Measurements from ENCODE around the gene ZNF79. TPM values are rescaled to one million over a fixed set of nuclear protein-coding genes. Genes with fewer than 3 reads are reported as not detected.

Gene ZNF79
- total and polyA plus RNA-seq, 9 of the 15 experiments (the other 6 are each of a cell fraction or from before 2014, with no cell fraction given), result 0.62 to 7.0 (median 4.1) TPM

GRCh38 chr9:127405344-127406125 is 18.6 kb upstream of the ZNF79 start:
- Histone ChIP-seq H2AFZ (ENCODE audit: low read depth, low read length) (no peak overlapping the region), H3K79me2 (ENCODE audit: control insufficient read depth, insufficient read depth, low read length) (no peaks in the 10 kb centered on the region), H3K36me3 (ENCODE audit: control insufficient read depth, insufficient read depth, low read length) (no peaks in the 10 kb centered on the region), H4K20me1 (replicated peaks; ENCODE audit: control insufficient read depth, insufficient read depth, low read length) (no peaks in the 10 kb centered on the region; the same call in 1 of the 2 replicates), H3K9me1 (ENCODE audit: control insufficient read depth, insufficient read depth, low read length) (peaks cover 6% of the 10 kb centered on the region), H3K4me1 (replicated peaks in 1 of 2; ENCODE audit: control insufficient read depth in 2 of 2, insufficient read depth in 2 of 2, low read length in 2 of 2) (peaks cover 2 to 40% of the 10 kb centered on the region in 2 experiments; a peak in 4 of 5 replicates), H3K9ac (ENCODE audit: insufficient read depth in 1 of 2, low read depth in 2 of 2, low read length in 2 of 2) (peak overlapping the region in 1 of 2 experiments; percentile 61; a peak in 2 of 4 replicates), H3K4me3 (no peak overlapping the region), H3K27me3 (ENCODE audit: control insufficient read depth in 2 of 2, insufficient read depth in 2 of 2, low read length in 2 of 2) (no peaks in the 10 kb centered on the region), H3K27ac (ENCODE audit: extremely low read depth, low read depth, low read length) (no peak overlapping the region), H3K9me3 (replicated peaks; ENCODE audit: control insufficient read depth, insufficient read depth, low read depth, low read length) (no peaks in the 10 kb centered on the region), H3K4me2 (ENCODE audit: insufficient read depth, low read length) (no peak overlapping the region)
- no TSS peak for BruUV-seq (replicated peaks)
- no peak for ATAC-seq
- ChIA-PET CTCF (ENCODE audit: low intra/inter-chr PET ratio) (no interaction called here), POLR2A (interaction anchor here (0.6 to 1.0 kb wide), 2 partner anchors 17 to 150 kb away, joined by 3 read pairs; no protein-coding TSS in a partner anchor)
- DNase-seq (ENCODE audit: extremely low read depth in 1 of 4, low spot score in 3 of 4), result no peak
- in situ Hi-C loops (cut with MboI), result no loop called here
- no peak for FAIRE-seq
- TF ChIP-seq RHOXF2B (CRISPR knock-in tag; conservative IDR thresholded peaks at IDR 0.05), result no peak
- TF ChIP-seq GABPB1 (CRISPR knock-in tag; IDR thresholded peaks at IDR 0.05), result no peak
- TF ChIP-seq RBM25 (IDR thresholded peaks at IDR 0.05; ENCODE audit: low read depth, low read length, severe bottlenecking), result peak; percentile 52
- TF ChIP-seq ZFP36 (IDR thresholded peaks at IDR 0.05; ENCODE audit: low read depth, low read length, partially characterized antibody), result peak; percentile 70
- TF ChIP-seq EGR1 (conservative IDR thresholded peaks at IDR 0.05), result no peak
- no peak for TF ChIP-seq KAT2B (IDR thresholded peaks at IDR 0.05; ENCODE audit: low read depth, low read length)
- TF ChIP-seq EP400 (IDR thresholded peaks at IDR 0.05), result no peak
- TF ChIP-seq, protein P1, sequence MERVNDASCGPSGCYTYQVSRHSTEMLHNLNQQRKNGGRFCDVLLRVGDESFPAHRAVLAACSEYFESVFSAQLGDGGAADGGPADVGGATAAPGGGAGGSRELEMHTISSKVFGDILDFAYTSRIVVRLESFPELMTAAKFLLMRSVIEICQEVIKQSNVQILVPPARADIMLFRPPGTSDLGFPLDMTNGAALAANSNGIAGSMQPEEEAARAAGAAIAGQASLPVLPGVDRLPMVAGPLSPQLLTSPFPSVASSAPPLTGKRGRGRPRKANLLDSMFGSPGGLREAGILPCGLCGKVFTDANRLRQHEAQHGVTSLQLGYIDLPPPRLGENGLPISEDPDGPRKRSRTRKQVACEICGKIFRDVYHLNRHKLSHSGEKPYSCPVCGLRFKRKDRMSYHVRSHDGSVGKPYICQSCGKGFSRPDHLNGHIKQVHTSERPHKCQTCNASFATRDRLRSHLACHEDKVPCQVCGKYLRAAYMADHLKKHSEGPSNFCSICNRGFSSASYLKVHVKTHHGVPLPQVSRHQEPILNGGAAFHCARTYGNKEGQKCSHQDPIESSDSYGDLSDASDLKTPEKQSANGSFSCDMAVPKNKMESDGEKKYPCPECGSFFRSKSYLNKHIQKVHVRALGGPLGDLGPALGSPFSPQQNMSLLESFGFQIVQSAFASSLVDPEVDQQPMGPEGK (CRISPR knock-in tag; IDR thresholded peaks at IDR 0.05; ENCODE audit: borderline replicate concordance), result no peak
- TF ChIP-seq FIP1L1 (IDR thresholded peaks at IDR 0.05; ENCODE audit: low read depth, low read length, poor library complexity, severe bottlenecking), result no peak
- WGBS (ENCODE audit: insufficient coverage, low coverage, missing lambda C conversion rate), result 80% methylated on average over 14 of the region's 20 CpGs
- intact Hi-C loops (cut with micrococcal nuclease), result no loop called here
